WTC11 (cell line): ENCODE data around the gene MDFIC2. TPM values are rescaled to one million over a fixed set of nuclear protein-coding genes. Genes with fewer than 3 reads are reported as not detected.

Experiments used
- ATAC-seq: fragments of 200-7000 bp; cut with Tn5 transposase; 2 replicates; pipeline ENCODE4 v1.10.0; 2021; ENCODE audit warnings: mild to moderate bottlenecking, moderate library complexity
- CTCF ChIA-PET: fragments of 300-600 bp; sonication (Branson Sonifier 250); formaldehyde crosslinking; loops from one replicate; lab custom pipeline; 2021; ENCODE audit warnings: antibody characterized with exemption; lab: Charles Lee
- POLR2A ChIA-PET: fragments of 350-600 bp; sonication (Branson Sonifier 250); formaldehyde crosslinking; loops from one replicate; lab custom pipeline; 2021; ENCODE audit warnings: antibody characterized with exemption; lab: Charles Lee
- DNase-seq: peaks from one replicate; pipeline ENCODE4 v3.0.0; 2021; ENCODE audit warnings: low spot score
- H3K27ac Mint-ChIP-seq: 2 replicates; pipeline ENCODE4 v1.8.0; 2021; ENCODE audit warnings: mixed read lengths
- H3K27me3 Mint-ChIP-seq: 2 replicates; pipeline ENCODE4 v1.8.0; 2021; ENCODE audit warnings: low read depth, mild to moderate bottlenecking, moderate library complexity, mixed read lengths
- H3K36me3 Mint-ChIP-seq: 2 replicates; pipeline ENCODE4 v1.8.0; 2021; ENCODE audit warnings: mixed read lengths
- H3K4me1 Mint-ChIP-seq: 2 replicates; pipeline ENCODE4 v1.8.0; 2022; ENCODE audit warnings: mixed read lengths
- H3K4me3 Mint-ChIP-seq: 2 replicates; pipeline ENCODE4 v1.8.0; 2021; ENCODE audit warnings: mild to moderate bottlenecking, moderate library complexity, mixed read lengths
- H3K9me3 Mint-ChIP-seq: 2 replicates; pipeline ENCODE4 v1.8.0; 2021; ENCODE audit warnings: mixed read lengths
- CREB1 ChIP-seq: sonication (generic); formaldehyde crosslinking; IDR thresholded peaks from 2 replicates; pipeline ENCODE4 v1.8.0; 2023; ENCODE audit warnings: mild to moderate bottlenecking, missing genetic modification reagents
- CREM ChIP-seq: sonication (generic); formaldehyde crosslinking; IDR thresholded peaks from 2 replicates; pipeline ENCODE4 v1.8.1; 2022; ENCODE audit warnings: mild to moderate bottlenecking, missing genetic modification reagents, moderate library complexity
- EMX1 ChIP-seq: fragments of 250-450 bp; sonication (Bioruptor Pico); IDR thresholded peaks from 2 replicates; pipeline ENCODE4 v1.8.0; 2021; ENCODE audit warnings: mild to moderate bottlenecking
- ESRRA ChIP-seq: sonication (generic); formaldehyde crosslinking; IDR thresholded peaks from 2 replicates; pipeline ENCODE4 v1.8.1; 2022; ENCODE audit warnings: mild to moderate bottlenecking, missing genetic modification reagents, borderline replicate concordance
- FOXP1 ChIP-seq: sonication (generic); formaldehyde crosslinking; IDR thresholded peaks from 2 replicates; pipeline ENCODE4 v1.8.0; 2022; ENCODE audit warnings: missing genetic modification reagents, mild to moderate bottlenecking, moderate library complexity, borderline replicate concordance
- GRHL2 ChIP-seq: fragments of 250-450 bp; sonication (Bioruptor Pico); IDR thresholded peaks from 2 replicates; pipeline ENCODE4 v1.8.0; 2022; ENCODE audit warnings: mild to moderate bottlenecking, moderate library complexity; ENCODE audit not compliant: insufficient replicate concordance, severe bottlenecking
- GTF2I ChIP-seq: fragments of 250-450 bp; sonication (Bioruptor Pico); conservative IDR thresholded peaks from 2 replicates; pipeline ENCODE4 v1.4.0; 2021; ENCODE audit warnings: mild to moderate bottlenecking
- KAT7 ChIP-seq: sonication (generic); formaldehyde crosslinking; IDR thresholded peaks from 2 replicates; pipeline ENCODE4 v1.8.1; 2023; ENCODE audit warnings: missing genetic modification reagents, mild to moderate bottlenecking, borderline replicate concordance
- NFE2L1 ChIP-seq: sonication (generic); formaldehyde crosslinking; IDR thresholded peaks from 2 replicates; pipeline ENCODE4 v1.8.1; 2023; ENCODE audit warnings: missing genetic modification reagents
- NFYB ChIP-seq: sonication (generic); formaldehyde crosslinking; conservative IDR thresholded peaks from 2 replicates; pipeline ENCODE4 v1.8.0; 2022; ENCODE audit warnings: low read depth, missing genetic modification reagents
- NR1H2 ChIP-seq: sonication (generic); formaldehyde crosslinking; IDR thresholded peaks from 2 replicates; pipeline ENCODE4 v1.9.0; 2021; ENCODE audit warnings: mild to moderate bottlenecking, moderate library complexity, missing genetic modification reagents
- NR3C1 ChIP-seq: sonication (generic); formaldehyde crosslinking; conservative IDR thresholded peaks from 2 replicates; pipeline ENCODE4 v1.8.1; 2023; ENCODE audit warnings: low read depth, mild to moderate bottlenecking, missing genetic modification reagents
- PRRX2 ChIP-seq: fragments of 250-450 bp; sonication (Bioruptor Pico); IDR thresholded peaks from 2 replicates; pipeline ENCODE4 v1.8.0; 2021; ENCODE audit warnings: mild to moderate bottlenecking
- ZBTB21 ChIP-seq: sonication (generic); formaldehyde crosslinking; IDR thresholded peaks from 2 replicates; pipeline ENCODE4 v1.8.1; 2023; ENCODE audit warnings: mild to moderate bottlenecking, missing genetic modification reagents, borderline replicate concordance
- ZNF138 ChIP-seq: sonication (generic); formaldehyde crosslinking; conservative IDR thresholded peaks from 2 replicates; pipeline ENCODE4 v1.8.1; 2022; ENCODE audit warnings: mild to moderate bottlenecking, moderate library complexity, missing genetic modification reagents
- ZNF219 ChIP-seq: sonication (generic); formaldehyde crosslinking; IDR thresholded peaks from 2 replicates; pipeline ENCODE4 v1.8.0; 2023; ENCODE audit warnings: missing genetic modification reagents, mild to moderate bottlenecking, borderline replicate concordance
- ZNF423 ChIP-seq: fragments of 250-450 bp; sonication (Bioruptor Pico); IDR thresholded peaks from 2 replicates; pipeline ENCODE4 v2.1.2; 2022; ENCODE audit warnings: mild to moderate bottlenecking, moderate library complexity
- total RNA-seq: library from RNA; stranded (reverse); gene quantifications from 3 replicates; pipeline ENCODE4 v1.2.3, GENCODE V29; 2021
- TF ChIP-seq, protein P1 (sequence below): fragments of 250-450 bp; sonication (Bioruptor Pico); conservative IDR thresholded peaks from 2 replicates; pipeline ENCODE4 v1.9.0; 2021; ENCODE audit warnings: mild to moderate bottlenecking
- TF ChIP-seq, protein P2 (sequence below): sonication (generic); formaldehyde crosslinking; IDR thresholded peaks from 2 replicates; pipeline ENCODE4 v1.8.1; 2022; ENCODE audit warnings: missing genetic modification reagents, borderline replicate concordance
- TF ChIP-seq, protein P3 (sequence below): sonication (generic); formaldehyde crosslinking; IDR thresholded peaks from 2 replicates; pipeline ENCODE4 v1.8.0; 2022; ENCODE audit warnings: mild to moderate bottlenecking, missing genetic modification reagents
- TF ChIP-seq, protein P4 (sequence below): sonication (generic); formaldehyde crosslinking; IDR thresholded peaks from 2 replicates; pipeline ENCODE4 v1.8.1; 2022; ENCODE audit warnings: low read depth, mild to moderate bottlenecking, moderate library complexity, missing genetic modification reagents, borderline replicate concordance
- TF ChIP-seq, protein P5 (sequence below): sonication (generic); formaldehyde crosslinking; conservative IDR thresholded peaks from 2 replicates; pipeline ENCODE4 v1.8.1; 2023; ENCODE audit warnings: mild to moderate bottlenecking, low read depth, missing genetic modification reagents, moderate library complexity
- TF ChIP-seq, protein P6 (sequence below): sonication (generic); formaldehyde crosslinking; IDR thresholded peaks from 2 replicates; pipeline ENCODE4 v1.8.0; 2023; ENCODE audit warnings: missing genetic modification reagents, mild to moderate bottlenecking, borderline replicate concordance

Gene MDFIC2
- total RNA-seq, 1 experiment from 2014 or later, result not detected

DNA sequence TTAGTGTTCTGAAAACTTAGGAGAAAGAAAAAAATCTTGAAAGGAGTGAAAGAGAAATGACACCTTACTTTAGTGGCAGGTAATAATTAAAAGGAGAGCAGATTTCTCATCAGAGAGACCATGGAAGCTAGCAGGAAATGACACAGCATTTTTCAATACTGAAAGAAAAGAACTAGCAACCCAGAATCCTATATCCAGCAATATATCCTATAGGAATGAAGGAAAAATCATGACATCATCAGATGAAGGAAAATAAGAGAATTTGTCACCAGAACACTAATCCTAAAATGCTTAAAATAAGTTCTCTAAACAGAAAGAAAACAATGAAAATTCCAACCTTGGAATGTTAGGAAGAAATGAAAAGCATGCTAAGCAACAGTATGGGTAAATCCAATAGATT is 39.8 kb upstream of the MDFIC2 start:
- Mint-ChIP-seq H3K9me3 (peaks cover 29% of the 10 kb centered on the region), H3K4me1 (peaks cover 2% of the 10 kb centered on the region; the same call in 1 of the 2 replicates), H3K27ac (no peak overlapping the region), H3K36me3 (peaks cover 18% of the 10 kb centered on the region), H3K27me3 (no peaks in the 10 kb centered on the region), H3K4me3 (no peak overlapping the region)
- DNase-seq (no peak), ATAC-seq (no peak)
- ChIA-PET POLR2A (no interaction called here), CTCF (no interaction called here)
- no peak for TF ChIP-seq CREM (CRISPR knock-in tag)
- no peak for TF ChIP-seq GRHL2
- no peak for TF ChIP-seq NR1H2 (CRISPR knock-in tag)
- no peak for TF ChIP-seq ESRRA (CRISPR knock-in tag)
- TF ChIP-seq, protein P1, sequence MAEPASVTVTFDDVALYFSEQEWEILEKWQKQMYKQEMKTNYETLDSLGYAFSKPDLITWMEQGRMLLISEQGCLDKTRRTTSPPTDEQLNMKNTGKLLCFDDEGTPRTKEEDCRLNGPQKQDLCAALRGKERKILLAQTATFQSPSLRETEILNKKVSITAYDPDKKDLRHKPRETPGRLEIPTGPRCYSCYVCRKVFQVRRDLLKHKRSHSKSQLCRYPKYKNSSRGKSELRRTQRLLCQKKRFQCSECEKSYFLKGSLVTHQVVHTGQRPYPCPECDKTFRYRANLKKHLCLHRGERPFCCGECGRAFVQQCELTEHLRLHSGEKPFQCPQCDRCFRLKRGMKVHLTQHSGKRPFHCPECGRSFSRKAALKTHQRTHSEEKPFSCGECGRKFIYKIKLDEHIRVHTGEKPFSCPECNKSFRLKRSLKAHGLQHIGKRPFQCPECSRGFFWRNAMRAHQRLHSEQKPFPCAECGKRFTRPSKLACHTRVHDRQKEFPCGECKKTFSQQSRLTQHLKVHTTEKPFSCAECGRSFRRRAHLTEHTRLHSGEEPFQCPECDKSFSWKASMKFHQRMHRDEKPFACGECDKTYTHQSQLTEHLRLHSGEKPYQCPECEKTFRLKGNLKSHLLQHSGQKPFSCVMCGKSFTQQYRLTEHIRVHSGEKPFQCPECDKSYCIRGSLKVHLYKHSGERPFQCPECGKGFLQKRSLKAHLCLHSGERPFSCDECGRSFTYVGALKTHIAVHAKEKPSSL (CRISPR knock-in tag), result no peak
- no peak for TF ChIP-seq NR3C1 (CRISPR knock-in tag)
- no peak for TF ChIP-seq KAT7 (CRISPR knock-in tag)
- TF ChIP-seq ZNF138 (CRISPR knock-in tag), result no peak
- TF ChIP-seq ZNF219 (CRISPR knock-in tag), result no peak
- no peak for TF ChIP-seq EMX1 (CRISPR knock-in tag)
- TF ChIP-seq ZBTB21, result no peak
- TF ChIP-seq, protein P2, sequence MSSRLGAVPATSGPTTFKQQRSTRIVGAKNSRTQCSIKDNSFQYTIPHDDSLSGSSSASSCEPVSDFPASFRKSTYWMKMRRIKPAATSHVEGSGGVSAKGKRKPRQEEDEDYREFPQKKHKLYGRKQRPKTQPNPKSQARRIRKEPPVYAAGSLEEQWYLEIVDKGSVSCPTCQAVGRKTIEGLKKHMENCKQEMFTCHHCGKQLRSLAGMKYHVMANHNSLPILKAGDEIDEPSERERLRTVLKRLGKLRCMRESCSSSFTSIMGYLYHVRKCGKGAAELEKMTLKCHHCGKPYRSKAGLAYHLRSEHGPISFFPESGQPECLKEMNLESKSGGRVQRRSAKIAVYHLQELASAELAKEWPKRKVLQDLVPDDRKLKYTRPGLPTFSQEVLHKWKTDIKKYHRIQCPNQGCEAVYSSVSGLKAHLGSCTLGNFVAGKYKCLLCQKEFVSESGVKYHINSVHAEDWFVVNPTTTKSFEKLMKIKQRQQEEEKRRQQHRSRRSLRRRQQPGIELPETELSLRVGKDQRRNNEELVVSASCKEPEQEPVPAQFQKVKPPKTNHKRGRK (CRISPR knock-in tag), result no peak
- TF ChIP-seq, protein P3, sequence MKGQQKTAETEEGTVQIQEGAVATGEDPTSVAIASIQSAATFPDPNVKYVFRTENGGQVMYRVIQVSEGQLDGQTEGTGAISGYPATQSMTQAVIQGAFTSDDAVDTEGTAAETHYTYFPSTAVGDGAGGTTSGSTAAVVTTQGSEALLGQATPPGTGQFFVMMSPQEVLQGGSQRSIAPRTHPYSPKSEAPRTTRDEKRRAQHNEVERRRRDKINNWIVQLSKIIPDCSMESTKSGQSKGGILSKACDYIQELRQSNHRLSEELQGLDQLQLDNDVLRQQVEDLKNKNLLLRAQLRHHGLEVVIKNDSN (CRISPR knock-in tag), result no peak
- TF ChIP-seq ZNF423 (CRISPR knock-in tag), result no peak
- TF ChIP-seq PRRX2 (CRISPR knock-in tag), result no peak
- TF ChIP-seq, protein P4, sequence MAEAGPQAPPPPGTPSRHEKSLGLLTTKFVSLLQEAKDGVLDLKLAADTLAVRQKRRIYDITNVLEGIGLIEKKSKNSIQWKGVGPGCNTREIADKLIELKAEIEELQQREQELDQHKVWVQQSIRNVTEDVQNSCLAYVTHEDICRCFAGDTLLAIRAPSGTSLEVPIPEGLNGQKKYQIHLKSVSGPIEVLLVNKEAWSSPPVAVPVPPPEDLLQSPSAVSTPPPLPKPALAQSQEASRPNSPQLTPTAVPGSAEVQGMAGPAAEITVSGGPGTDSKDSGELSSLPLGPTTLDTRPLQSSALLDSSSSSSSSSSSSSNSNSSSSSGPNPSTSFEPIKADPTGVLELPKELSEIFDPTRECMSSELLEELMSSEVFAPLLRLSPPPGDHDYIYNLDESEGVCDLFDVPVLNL (CRISPR knock-in tag), result no peak

DNA sequence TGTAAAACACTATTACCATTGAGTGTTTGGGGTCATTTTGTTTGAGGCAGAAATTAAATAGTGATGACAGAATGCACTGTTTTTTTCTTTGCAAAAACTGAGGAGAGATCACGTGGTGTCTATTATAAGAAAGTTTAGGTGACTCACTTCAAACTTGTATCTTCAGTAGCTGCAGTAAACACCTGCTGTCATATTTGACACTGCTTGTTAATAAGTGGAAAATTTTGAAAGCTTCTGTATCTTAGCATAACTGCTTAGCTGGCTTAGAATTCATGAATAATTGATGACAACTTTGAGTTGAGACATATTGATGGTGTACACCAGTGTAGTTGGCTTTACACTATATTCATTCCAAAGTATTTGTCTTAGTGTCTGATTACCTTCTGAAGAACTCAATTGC is 29.7 kb upstream of the MDFIC2 start:
- Mint-ChIP-seq H3K4me1 (peaks cover 4% of the 10 kb centered on the region), H3K9me3 (peaks cover 13% of the 10 kb centered on the region), H3K27me3 (no peaks in the 10 kb centered on the region; the same call in 1 of the 2 replicates), H3K4me3 (no peak overlapping the region), H3K27ac (no peak overlapping the region), H3K36me3 (no peaks in the 10 kb centered on the region)
- TF ChIP-seq, protein P5, sequence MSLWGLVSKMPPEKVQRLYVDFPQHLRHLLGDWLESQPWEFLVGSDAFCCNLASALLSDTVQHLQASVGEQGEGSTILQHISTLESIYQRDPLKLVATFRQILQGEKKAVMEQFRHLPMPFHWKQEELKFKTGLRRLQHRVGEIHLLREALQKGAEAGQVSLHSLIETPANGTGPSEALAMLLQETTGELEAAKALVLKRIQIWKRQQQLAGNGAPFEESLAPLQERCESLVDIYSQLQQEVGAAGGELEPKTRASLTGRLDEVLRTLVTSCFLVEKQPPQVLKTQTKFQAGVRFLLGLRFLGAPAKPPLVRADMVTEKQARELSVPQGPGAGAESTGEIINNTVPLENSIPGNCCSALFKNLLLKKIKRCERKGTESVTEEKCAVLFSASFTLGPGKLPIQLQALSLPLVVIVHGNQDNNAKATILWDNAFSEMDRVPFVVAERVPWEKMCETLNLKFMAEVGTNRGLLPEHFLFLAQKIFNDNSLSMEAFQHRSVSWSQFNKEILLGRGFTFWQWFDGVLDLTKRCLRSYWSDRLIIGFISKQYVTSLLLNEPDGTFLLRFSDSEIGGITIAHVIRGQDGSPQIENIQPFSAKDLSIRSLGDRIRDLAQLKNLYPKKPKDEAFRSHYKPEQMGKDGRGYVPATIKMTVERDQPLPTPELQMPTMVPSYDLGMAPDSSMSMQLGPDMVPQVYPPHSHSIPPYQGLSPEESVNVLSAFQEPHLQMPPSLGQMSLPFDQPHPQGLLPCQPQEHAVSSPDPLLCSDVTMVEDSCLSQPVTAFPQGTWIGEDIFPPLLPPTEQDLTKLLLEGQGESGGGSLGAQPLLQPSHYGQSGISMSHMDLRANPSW (CRISPR knock-in tag), result no peak
- TF ChIP-seq NFE2L1 (CRISPR knock-in tag), result no peak
- TF ChIP-seq GTF2I (CRISPR knock-in tag), result no peak
- no peak for TF ChIP-seq CREB1
- no peak for TF ChIP-seq NFYB (CRISPR knock-in tag)
- no peak for TF ChIP-seq ZBTB21
- no peak for TF ChIP-seq FOXP1 (CRISPR knock-in tag)
- TF ChIP-seq, protein P6, sequence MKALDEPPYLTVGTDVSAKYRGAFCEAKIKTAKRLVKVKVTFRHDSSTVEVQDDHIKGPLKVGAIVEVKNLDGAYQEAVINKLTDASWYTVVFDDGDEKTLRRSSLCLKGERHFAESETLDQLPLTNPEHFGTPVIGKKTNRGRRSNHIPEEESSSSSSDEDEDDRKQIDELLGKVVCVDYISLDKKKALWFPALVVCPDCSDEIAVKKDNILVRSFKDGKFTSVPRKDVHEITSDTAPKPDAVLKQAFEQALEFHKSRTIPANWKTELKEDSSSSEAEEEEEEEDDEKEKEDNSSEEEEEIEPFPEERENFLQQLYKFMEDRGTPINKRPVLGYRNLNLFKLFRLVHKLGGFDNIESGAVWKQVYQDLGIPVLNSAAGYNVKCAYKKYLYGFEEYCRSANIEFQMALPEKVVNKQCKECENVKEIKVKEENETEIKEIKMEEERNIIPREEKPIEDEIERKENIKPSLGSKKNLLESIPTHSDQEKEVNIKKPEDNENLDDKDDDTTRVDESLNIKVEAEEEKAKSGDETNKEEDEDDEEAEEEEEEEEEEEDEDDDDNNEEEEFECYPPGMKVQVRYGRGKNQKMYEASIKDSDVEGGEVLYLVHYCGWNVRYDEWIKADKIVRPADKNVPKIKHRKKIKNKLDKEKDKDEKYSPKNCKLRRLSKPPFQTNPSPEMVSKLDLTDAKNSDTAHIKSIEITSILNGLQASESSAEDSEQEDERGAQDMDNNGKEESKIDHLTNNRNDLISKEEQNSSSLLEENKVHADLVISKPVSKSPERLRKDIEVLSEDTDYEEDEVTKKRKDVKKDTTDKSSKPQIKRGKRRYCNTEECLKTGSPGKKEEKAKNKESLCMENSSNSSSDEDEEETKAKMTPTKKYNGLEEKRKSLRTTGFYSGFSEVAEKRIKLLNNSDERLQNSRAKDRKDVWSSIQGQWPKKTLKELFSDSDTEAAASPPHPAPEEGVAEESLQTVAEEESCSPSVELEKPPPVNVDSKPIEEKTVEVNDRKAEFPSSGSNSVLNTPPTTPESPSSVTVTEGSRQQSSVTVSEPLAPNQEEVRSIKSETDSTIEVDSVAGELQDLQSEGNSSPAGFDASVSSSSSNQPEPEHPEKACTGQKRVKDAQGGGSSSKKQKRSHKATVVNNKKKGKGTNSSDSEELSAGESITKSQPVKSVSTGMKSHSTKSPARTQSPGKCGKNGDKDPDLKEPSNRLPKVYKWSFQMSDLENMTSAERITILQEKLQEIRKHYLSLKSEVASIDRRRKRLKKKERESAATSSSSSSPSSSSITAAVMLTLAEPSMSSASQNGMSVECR (CRISPR knock-in tag), result no peak
- CTCF ChIA-PET, result no interaction called here
- DNase-seq (no peak), ATAC-seq (no peak)
- POLR2A ChIA-PET, result no interaction called here
